Measurements from ENCODE around the gene HMGB4. TPM values are rescaled to one million over a fixed set of nuclear protein-coding genes. Genes with fewer than 3 reads are reported as not detected.

The HMGB4 gene
- polyA plus RNA-seq, 1 donor from 2014 or later = not detected

GRCh38 chr1:33860671-33861070 is 3.2 kb upstream of the HMGB4 start:
- Histone ChIP-seq H3F3A (ENCODE audit: insufficient read depth, low read length, poor library complexity, severe bottlenecking) (no peaks in the 10 kb centered on the region), H3K27ac (ENCODE audit: low read length) (no peak overlapping the region), H4K20me1 (ENCODE audit: insufficient read depth) (no peaks in the 10 kb centered on the region), H3K9ac (ENCODE audit: low read length) (no peak overlapping the region), H3K9me2 (ENCODE audit: insufficient read depth, low read length) (no peaks in the 10 kb centered on the region), H3K4me3 (ENCODE audit: low read length) (no peak overlapping the region), H3K9me3 (ENCODE audit: low read length) (no peaks in the 10 kb centered on the region), H3K4me2 (ENCODE audit: low read length) (no peak overlapping the region), H2AFZ (ENCODE audit: low read depth, low read length) (no peak overlapping the region), H3K79me2 (replicated peaks; ENCODE audit: insufficient read depth, low read length) (no peaks in the 10 kb centered on the region), H3K36me3 (ENCODE audit: insufficient read depth, low read length) (no peaks in the 10 kb centered on the region), H3K27me3 (ENCODE audit: insufficient read depth, low read depth, low read length) (no peaks in the 10 kb centered on the region)
- TF ChIP-seq, protein P1, sequence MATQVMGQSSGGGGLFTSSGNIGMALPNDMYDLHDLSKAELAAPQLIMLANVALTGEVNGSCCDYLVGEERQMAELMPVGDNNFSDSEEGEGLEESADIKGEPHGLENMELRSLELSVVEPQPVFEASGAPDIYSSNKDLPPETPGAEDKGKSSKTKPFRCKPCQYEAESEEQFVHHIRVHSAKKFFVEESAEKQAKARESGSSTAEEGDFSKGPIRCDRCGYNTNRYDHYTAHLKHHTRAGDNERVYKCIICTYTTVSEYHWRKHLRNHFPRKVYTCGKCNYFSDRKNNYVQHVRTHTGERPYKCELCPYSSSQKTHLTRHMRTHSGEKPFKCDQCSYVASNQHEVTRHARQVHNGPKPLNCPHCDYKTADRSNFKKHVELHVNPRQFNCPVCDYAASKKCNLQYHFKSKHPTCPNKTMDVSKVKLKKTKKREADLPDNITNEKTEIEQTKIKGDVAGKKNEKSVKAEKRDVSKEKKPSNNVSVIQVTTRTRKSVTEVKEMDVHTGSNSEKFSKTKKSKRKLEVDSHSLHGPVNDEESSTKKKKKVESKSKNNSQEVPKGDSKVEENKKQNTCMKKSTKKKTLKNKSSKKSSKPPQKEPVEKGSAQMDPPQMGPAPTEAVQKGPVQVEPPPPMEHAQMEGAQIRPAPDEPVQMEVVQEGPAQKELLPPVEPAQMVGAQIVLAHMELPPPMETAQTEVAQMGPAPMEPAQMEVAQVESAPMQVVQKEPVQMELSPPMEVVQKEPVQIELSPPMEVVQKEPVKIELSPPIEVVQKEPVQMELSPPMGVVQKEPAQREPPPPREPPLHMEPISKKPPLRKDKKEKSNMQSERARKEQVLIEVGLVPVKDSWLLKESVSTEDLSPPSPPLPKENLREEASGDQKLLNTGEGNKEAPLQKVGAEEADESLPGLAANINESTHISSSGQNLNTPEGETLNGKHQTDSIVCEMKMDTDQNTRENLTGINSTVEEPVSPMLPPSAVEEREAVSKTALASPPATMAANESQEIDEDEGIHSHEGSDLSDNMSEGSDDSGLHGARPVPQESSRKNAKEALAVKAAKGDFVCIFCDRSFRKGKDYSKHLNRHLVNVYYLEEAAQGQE (IDR thresholded peaks at IDR 0.05; ENCODE audit: borderline replicate concordance) = no peak
- TF ChIP-seq POLR2AphosphoS5 (IDR thresholded peaks at IDR 0.05) = no peak
- TF ChIP-seq, protein P2, sequence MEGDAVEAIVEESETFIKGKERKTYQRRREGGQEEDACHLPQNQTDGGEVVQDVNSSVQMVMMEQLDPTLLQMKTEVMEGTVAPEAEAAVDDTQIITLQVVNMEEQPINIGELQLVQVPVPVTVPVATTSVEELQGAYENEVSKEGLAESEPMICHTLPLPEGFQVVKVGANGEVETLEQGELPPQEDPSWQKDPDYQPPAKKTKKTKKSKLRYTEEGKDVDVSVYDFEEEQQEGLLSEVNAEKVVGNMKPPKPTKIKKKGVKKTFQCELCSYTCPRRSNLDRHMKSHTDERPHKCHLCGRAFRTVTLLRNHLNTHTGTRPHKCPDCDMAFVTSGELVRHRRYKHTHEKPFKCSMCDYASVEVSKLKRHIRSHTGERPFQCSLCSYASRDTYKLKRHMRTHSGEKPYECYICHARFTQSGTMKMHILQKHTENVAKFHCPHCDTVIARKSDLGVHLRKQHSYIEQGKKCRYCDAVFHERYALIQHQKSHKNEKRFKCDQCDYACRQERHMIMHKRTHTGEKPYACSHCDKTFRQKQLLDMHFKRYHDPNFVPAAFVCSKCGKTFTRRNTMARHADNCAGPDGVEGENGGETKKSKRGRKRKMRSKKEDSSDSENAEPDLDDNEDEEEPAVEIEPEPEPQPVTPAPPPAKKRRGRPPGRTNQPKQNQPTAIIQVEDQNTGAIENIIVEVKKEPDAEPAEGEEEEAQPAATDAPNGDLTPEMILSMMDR (IDR thresholded peaks at IDR 0.05; ENCODE audit: poor library complexity, severe bottlenecking) = no peak
- TF ChIP-seq TAF1 (IDR thresholded peaks at IDR 0.05; ENCODE audit: low read depth) = no peak
- TF ChIP-seq EZH2 (IDR thresholded peaks at IDR 0.05; ENCODE audit: borderline replicate concordance, insufficient read depth, low read length, poor library complexity, severe bottlenecking) = no peak
- TF ChIP-seq RAD21 (conservative IDR thresholded peaks at IDR 0.05) = no peak
- no peak for TF ChIP-seq SMC3 (conservative IDR thresholded peaks at IDR 0.05; ENCODE audit: poor library complexity)

DNA sequence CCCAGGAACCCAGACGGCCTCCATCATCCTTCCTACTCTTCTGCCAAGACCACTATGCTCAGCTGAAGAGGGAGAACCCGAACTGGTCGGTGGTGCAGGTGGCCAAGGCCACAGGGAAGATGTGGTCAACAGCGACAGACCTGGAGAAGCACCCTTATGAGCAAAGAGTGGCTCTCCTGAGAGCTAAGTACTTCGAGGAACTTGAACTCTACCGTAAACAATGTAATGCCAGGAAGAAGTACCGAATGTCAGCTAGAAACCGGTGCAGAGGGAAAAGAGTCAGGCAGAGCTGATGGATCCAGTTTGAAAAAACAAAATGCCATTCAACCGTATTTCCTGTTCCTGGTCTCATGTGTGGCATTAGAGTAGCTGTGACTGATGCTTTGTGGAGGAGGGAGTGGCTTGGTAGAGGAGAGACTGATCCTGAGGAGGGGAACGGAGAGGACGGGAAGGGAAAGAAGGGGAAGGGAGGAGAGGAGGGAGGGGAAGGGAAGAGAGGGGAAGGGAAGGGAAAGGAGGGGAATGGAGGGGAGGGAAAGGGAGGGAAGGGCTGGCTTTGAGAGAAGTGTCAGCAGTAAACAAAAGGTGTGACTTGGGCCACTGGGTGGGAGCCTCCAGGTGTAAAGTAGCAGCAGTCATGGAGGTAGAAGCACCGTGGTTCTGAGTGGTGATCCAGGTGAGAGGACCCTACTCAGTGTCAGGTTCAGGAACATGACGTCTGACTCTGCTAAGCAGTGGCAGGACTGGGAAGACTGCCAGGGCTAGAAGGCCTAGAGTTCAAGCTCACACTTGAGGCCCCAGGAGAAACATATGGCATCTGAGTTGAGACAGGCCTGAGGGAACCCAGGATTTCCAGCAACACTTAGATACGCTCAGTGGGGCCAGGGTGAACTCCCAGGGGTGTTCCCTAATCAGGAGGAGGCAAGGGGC is 846 bp downstream of the HMGB4 start:
- no peak overlapping the region for H2AFZ ChIP-seq (ENCODE audit: low read depth, low read length)
- no peaks in the 10 kb centered on the region for H3K36me3 ChIP-seq (ENCODE audit: insufficient read depth, low read length)
- H3K4me3 ChIP-seq (ENCODE audit: low read length) = no peak overlapping the region
- H4K20me1 ChIP-seq (ENCODE audit: insufficient read depth) = no peaks in the 10 kb centered on the region
- no peaks in the 10 kb centered on the region for H3K9me3 ChIP-seq (ENCODE audit: low read length)
- no peaks in the 10 kb centered on the region for H3F3A ChIP-seq (ENCODE audit: insufficient read depth, low read length, poor library complexity, severe bottlenecking)
- no peaks in the 10 kb centered on the region for H3K9me2 ChIP-seq (ENCODE audit: insufficient read depth, low read length)
- H3K9ac ChIP-seq (ENCODE audit: low read length) = no peak overlapping the region
- no peak overlapping the region for H3K4me2 ChIP-seq (ENCODE audit: low read length)
- H3K27me3 ChIP-seq (ENCODE audit: insufficient read depth, low read depth, low read length) = no peaks in the 10 kb centered on the region
- TF ChIP-seq EZH2 (IDR thresholded peaks at IDR 0.05; ENCODE audit: borderline replicate concordance, insufficient read depth, low read length, poor library complexity, severe bottlenecking) (no peak), SMC3 (conservative IDR thresholded peaks at IDR 0.05; ENCODE audit: poor library complexity) (no peak), MXI1 (conservative IDR thresholded peaks at IDR 0.05; ENCODE audit: poor library complexity, severe bottlenecking) (no peak), TAF1 (IDR thresholded peaks at IDR 0.05; ENCODE audit: low read depth) (no peak), EP300 (conservative IDR thresholded peaks at IDR 0.05; ENCODE audit: poor library complexity, severe bottlenecking) (no peak), POLR2AphosphoS5 (IDR thresholded peaks at IDR 0.05) (no peak), RAD21 (conservative IDR thresholded peaks at IDR 0.05) (no peak)
- TF ChIP-seq, protein P2 (IDR thresholded peaks at IDR 0.05; ENCODE audit: poor library complexity, severe bottlenecking) = no peak
- TF ChIP-seq, protein P1 (IDR thresholded peaks at IDR 0.05; ENCODE audit: borderline replicate concordance) = no peak
- no peaks in the 10 kb centered on the region for H3K79me2 ChIP-seq (replicated peaks; ENCODE audit: insufficient read depth, low read length)
- H3K27ac ChIP-seq (ENCODE audit: low read length) = no peak overlapping the region

Data from neural cell (in vitro differentiated cells).